C4-2B (cell line): ENCODE data around the gene DHX32.
"Not testable (repeated sequence)": the region's sequence is repeated elsewhere in the genome, so short reads cannot be mapped to it uniquely, and the experiment has no call there.

Source experiments
- CTCF ChIP-seq: fragments of 450-650 bp; conservative IDR thresholded peaks from 2 replicates; pipeline ENCODE4 v1.5.1; 2017; ENCODE audit warnings: mild to moderate bottlenecking
- ZFX ChIP-seq: fragments of 450-650 bp; IDR thresholded peaks from 2 replicates; pipeline ENCODE4 v1.6.1; 2017

- TF ChIP-seq CTCF, ZFX: not testable (repeated sequence)
Measured at GRCh38 chr10:125917704-125918361, 36.7 kb upstream of the DHX32 start.
